ENCODE data around the gene SLC25A13. TPM values are rescaled to one million over a fixed set of nuclear protein-coding genes. Genes with fewer than 3 reads are reported as not detected.

Gene SLC25A13
- total RNA-seq, 1 experiment from 2014 or later, result 52.5 TPM

DNA sequence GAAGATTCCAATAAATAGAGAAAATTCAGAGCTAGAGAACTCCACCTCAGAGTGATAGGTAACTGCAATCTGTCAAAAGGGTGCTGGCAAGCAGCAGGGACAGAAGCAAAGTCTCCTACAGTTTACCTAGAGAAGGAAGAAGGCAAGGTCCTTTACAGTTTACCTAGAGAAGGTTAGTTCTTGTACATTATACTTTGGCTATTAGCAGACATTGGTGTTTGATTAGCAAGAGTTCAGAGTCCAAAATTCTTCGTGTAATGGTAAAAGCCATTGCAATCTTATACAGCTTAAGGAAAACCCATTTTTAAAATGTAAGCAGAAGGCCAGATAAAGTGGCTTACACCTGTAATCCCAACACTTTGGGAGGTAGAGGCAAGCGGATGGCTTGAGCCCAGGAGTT is 45.9 kb downstream of the SLC25A13 start:
- BruUV-seq (replicated peaks), result no TSS peak
- H4K20me1 ChIP-seq (ENCODE audit: insufficient read depth), result 0 out of 2 replicates have a peak, but pooled peaks cover 4% of the 10 kb centered on the region
- TF ChIP-seq, protein P1, sequence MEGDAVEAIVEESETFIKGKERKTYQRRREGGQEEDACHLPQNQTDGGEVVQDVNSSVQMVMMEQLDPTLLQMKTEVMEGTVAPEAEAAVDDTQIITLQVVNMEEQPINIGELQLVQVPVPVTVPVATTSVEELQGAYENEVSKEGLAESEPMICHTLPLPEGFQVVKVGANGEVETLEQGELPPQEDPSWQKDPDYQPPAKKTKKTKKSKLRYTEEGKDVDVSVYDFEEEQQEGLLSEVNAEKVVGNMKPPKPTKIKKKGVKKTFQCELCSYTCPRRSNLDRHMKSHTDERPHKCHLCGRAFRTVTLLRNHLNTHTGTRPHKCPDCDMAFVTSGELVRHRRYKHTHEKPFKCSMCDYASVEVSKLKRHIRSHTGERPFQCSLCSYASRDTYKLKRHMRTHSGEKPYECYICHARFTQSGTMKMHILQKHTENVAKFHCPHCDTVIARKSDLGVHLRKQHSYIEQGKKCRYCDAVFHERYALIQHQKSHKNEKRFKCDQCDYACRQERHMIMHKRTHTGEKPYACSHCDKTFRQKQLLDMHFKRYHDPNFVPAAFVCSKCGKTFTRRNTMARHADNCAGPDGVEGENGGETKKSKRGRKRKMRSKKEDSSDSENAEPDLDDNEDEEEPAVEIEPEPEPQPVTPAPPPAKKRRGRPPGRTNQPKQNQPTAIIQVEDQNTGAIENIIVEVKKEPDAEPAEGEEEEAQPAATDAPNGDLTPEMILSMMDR (conservative IDR thresholded peaks at IDR 0.05), result no peak
- no peak for TF ChIP-seq EZH2 (IDR thresholded peaks at IDR 0.05; ENCODE audit: low read depth)
- peaks cover 16% of the 10 kb centered on the region; the same call in 1 of the 2 replicates for H3K36me3 ChIP-seq (ENCODE audit: low read depth)
- no peaks in the 10 kb centered on the region for H3K4me1 ChIP-seq (replicated peaks; ENCODE audit: insufficient read depth)
- no peak overlapping the region for H3K4me2 ChIP-seq
- H2AFZ ChIP-seq, result no peak overlapping the region
- H3K27me3 ChIP-seq (ENCODE audit: insufficient read depth, low read depth), result no peaks in the 10 kb centered on the region
- intact Hi-C loops (cut with micrococcal nuclease; ENCODE audit: unreplicated experiment), result no loop called here
- H3K9me3 ChIP-seq (ENCODE audit: insufficient read depth, low read depth), result no peaks in the 10 kb centered on the region
- peaks cover 16% of the 10 kb centered on the region for H3K79me2 ChIP-seq (ENCODE audit: low read depth)
- H3K9me2 ChIP-seq (ENCODE audit: insufficient read depth), result no peaks in the 10 kb centered on the region
- ChIA-PET CTCF (no interaction called here), POLR2A (ENCODE audit: unreplicated experiment) (no interaction called here)
- DNase-seq, result no peak
- no peak overlapping the region for H3K27ac ChIP-seq
- no peaks in the 10 kb centered on the region for H3F3A ChIP-seq (ENCODE audit: insufficient read depth, low read depth)
- H3K4me3 ChIP-seq, result no peak overlapping the region

DNA sequence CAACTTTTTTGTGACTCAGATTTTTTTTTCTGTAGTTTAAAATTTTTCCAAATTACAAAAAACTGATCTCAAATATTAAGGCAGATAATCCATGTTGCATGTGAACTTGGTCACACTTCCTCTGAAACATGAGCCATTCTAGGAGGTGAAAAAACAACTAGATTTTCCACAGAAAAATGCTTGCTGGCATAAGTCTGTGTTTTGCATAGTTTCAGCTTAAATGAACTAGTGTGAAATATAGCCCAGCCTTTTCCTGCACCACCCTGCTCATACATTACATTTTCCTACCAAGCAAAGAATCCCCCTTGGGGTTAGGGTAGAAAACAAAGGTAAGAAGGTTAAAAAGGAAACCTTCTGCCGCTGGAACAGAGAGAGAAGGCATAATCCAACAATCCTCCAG is 48.2 kb downstream of the SLC25A13 start:
- H3K9me3 ChIP-seq (ENCODE audit: insufficient read depth, low read depth), result no peaks in the 10 kb centered on the region
- H3K36me3 ChIP-seq (ENCODE audit: low read depth), result 0 out of 2 replicates have a peak, but pooled peaks cover 8% of the 10 kb centered on the region
- no peak overlapping the region for H2AFZ ChIP-seq
- H4K20me1 ChIP-seq (ENCODE audit: insufficient read depth), result 0 out of 2 replicates have a peak, but pooled peaks cover 4% of the 10 kb centered on the region
- no peak overlapping the region for H3K4me2 ChIP-seq
- no peak for DNase-seq
- peaks cover 9% of the 10 kb centered on the region; the same call in 1 of the 2 replicates for H3K79me2 ChIP-seq (ENCODE audit: low read depth)
- H3K27me3 ChIP-seq (ENCODE audit: insufficient read depth, low read depth), result no peaks in the 10 kb centered on the region
- H3K4me1 ChIP-seq (replicated peaks; ENCODE audit: insufficient read depth), result no peaks in the 10 kb centered on the region
- no peak overlapping the region for H3K27ac ChIP-seq
- TF ChIP-seq, protein P1 (conservative IDR thresholded peaks at IDR 0.05), result no peak
- TF ChIP-seq EZH2 (IDR thresholded peaks at IDR 0.05; ENCODE audit: low read depth), result no peak
- H3F3A ChIP-seq (ENCODE audit: insufficient read depth, low read depth), result no peaks in the 10 kb centered on the region
- no peaks in the 10 kb centered on the region for H3K9me2 ChIP-seq (ENCODE audit: insufficient read depth)
- BruUV-seq (replicated peaks), result no TSS peak
- H3K4me3 ChIP-seq, result no peak overlapping the region
- ChIA-PET POLR2A (ENCODE audit: unreplicated experiment) (no interaction called here), CTCF (no interaction called here)
- intact Hi-C loops (cut with micrococcal nuclease; ENCODE audit: unreplicated experiment), result no loop called here

DNA sequence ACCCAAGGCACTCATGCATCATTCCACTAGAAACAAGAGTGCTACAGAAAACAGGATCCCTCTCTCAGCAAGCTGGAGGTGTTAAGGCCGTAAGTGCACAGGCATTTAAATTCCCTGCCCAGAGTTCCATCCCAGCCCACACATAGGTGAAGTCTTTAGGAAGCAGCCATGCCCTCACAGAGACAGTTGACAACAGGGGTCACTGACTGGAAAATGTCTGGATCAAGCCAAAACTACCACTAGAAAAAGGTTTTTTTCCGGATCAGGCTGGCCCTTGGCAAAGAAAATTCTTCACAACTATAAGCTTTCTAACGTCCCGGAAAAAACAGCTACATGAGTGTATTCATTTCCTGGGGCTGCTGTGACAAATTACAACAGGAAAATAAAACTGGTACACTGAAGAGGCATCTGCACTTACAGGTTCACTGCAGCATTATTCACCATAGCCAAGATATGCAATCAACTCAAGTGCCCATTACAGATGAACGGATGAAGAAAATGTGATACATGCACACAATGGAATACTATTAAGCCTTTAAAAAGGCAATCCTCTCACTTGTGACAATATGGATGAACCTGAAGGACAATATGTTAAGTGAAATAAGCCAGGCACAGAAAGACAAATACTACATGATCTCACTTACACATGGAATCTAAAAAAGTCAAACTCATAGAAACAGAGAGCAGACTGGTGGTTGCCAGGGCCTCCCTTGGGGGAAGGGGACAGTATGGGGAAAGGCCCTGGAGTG is 52.5 kb downstream of the SLC25A13 start:
- CTCF ChIA-PET, result no interaction called here
- Histone ChIP-seq H3K9me3 (ENCODE audit: insufficient read depth, low read depth) (no peaks in the 10 kb centered on the region), H3K27me3 (ENCODE audit: insufficient read depth, low read depth) (no peaks in the 10 kb centered on the region), H3F3A (ENCODE audit: insufficient read depth, low read depth) (no peaks in the 10 kb centered on the region), H3K9me2 (ENCODE audit: insufficient read depth) (no peaks in the 10 kb centered on the region), H3K27ac (no peak overlapping the region), H3K79me2 (ENCODE audit: low read depth) (peaks cover 16% of the 10 kb centered on the region), H4K20me1 (ENCODE audit: insufficient read depth) (0 out of 2 replicates have a peak, but pooled peaks cover 4% of the 10 kb centered on the region), H3K36me3 (ENCODE audit: low read depth) (peaks cover 9% of the 10 kb centered on the region; the same call in 1 of the 2 replicates), H3K4me3 (no peak overlapping the region), H3K4me1 (replicated peaks; ENCODE audit: insufficient read depth) (no peaks in the 10 kb centered on the region), H2AFZ (no peak overlapping the region), H3K4me2 (no peak overlapping the region)
- no TSS peak for BruUV-seq (replicated peaks)
- POLR2A ChIA-PET (ENCODE audit: unreplicated experiment), result no interaction called here
- DNase-seq, result no peak
- intact Hi-C loops (cut with micrococcal nuclease; ENCODE audit: unreplicated experiment), result no loop called here
- TF ChIP-seq, protein P1 (conservative IDR thresholded peaks at IDR 0.05), result no peak
- no peak for TF ChIP-seq EZH2 (IDR thresholded peaks at IDR 0.05; ENCODE audit: low read depth)

All from PC-9 (cell line).